K562 (cell line): ENCODE data around the gene ACAP2. TPM values are rescaled to one million over a fixed set of nuclear protein-coding genes. Genes with fewer than 3 reads are reported as not detected.

Source experiments
- CREB1 ChIP-seq, 2 experiments: sonication (generic) in 1 of 2; formaldehyde crosslinking in 1 of 2; IDR thresholded peaks; 2 replicates each; pipeline versions ENCODE4 v1.6.1 to v1.8.0; 2012 to 2022; ENCODE audit warnings: inconsistent platforms in 1 of 2, mild to moderate bottlenecking in 1 of 2, missing genetic modification reagents in 1 of 2, moderate library complexity in 1 of 2
- GABPA ChIP-seq: fragments of 200-800 bp; sonication (Bioruptor generic); conservative IDR thresholded peaks from 2 replicates; pipeline ENCODE4 v1.6.1; 2016; ENCODE audit warnings: low read depth, missing genetic modification characterization, missing compliant biosample characterization
- HEY1 ChIP-seq: fragments of 250-450 bp; sonication (Bioruptor Pico); IDR thresholded peaks from 2 replicates; pipeline ENCODE4 v1.5.0; 2020; ENCODE audit warnings: mild to moderate bottlenecking, moderate library complexity, borderline replicate concordance
- LEF1 ChIP-seq: fragments of 450-650 bp; IDR thresholded peaks from 2 replicates; pipeline ENCODE4 v1.6.1; 2016; ENCODE audit warnings: mild to moderate bottlenecking
- PCBP1 ChIP-seq: fragments of 200-400 bp; formaldehyde crosslinking; IDR thresholded peaks from 2 replicates; pipeline ENCODE4 v1.6.1; 2018; ENCODE audit warnings: mild to moderate bottlenecking, low read depth, low read length; ENCODE audit not compliant: poor library complexity, severe bottlenecking
- POLR2AphosphoS2 ChIP-seq: IDR thresholded peaks from 2 replicates; pipeline ENCODE4 v1.6.1; 2012; ENCODE audit warnings: low read length, improper control_type of control experiment
- PTTG1 ChIP-seq: fragments of 450-650 bp; IDR thresholded peaks from 2 replicates; pipeline ENCODE4 v1.6.1; 2016; ENCODE audit warnings: low read depth, mild to moderate bottlenecking, missing genetic modification characterization, missing compliant biosample characterization
- RFX5 ChIP-seq: IDR thresholded peaks from 2 replicates; pipeline ENCODE4 v1.6.1; 2011; ENCODE audit warnings: low read depth, mild to moderate bottlenecking, improper control_type of control experiment, low read length
- RNF2 ChIP-seq: sonication (generic); IDR thresholded peaks from 2 replicates; pipeline ENCODE4 v1.6.1; 2016
- ZBTB8A ChIP-seq: fragments of 450-650 bp; IDR thresholded peaks from 2 replicates; pipeline ENCODE4 v1.6.1; 2018; ENCODE audit warnings: mild to moderate bottlenecking, moderate library complexity; ENCODE audit not compliant: partially characterized antibody
- ZNF184 ChIP-seq: sonication (generic); formaldehyde crosslinking; IDR thresholded peaks from 2 replicates; pipeline ENCODE4 v1.5.0; 2020; ENCODE audit warnings: missing genetic modification reagents
- ZNF212 ChIP-seq: fragments of 450-650 bp; formaldehyde crosslinking; IDR thresholded peaks from 2 replicates; pipeline ENCODE4 v1.4.0; 2020; ENCODE audit warnings: mild to moderate bottlenecking
- ZNF253 ChIP-seq: fragments of 250-450 bp; sonication (Bioruptor Pico); conservative IDR thresholded peaks from 2 replicates; pipeline ENCODE4 v1.6.1; 2021; ENCODE audit warnings: mild to moderate bottlenecking
- ZNF311 ChIP-seq: fragments of 250-450 bp; sonication (Bioruptor Pico); IDR thresholded peaks from 2 replicates; pipeline ENCODE4 v1.4.0; 2020; ENCODE audit warnings: mild to moderate bottlenecking, moderate library complexity
- polyA plus RNA-seq, 8 experiments: library from polyadenylated mRNA; depleted of rRNA in 4 of 8; stranded (reverse) in 5 of 8; unstranded in 3 of 8; fragments of >200 nt; fragmentation: Nextera tagmentation in 2 of 8; fragmentation: Illumina TruSeq in 1 of 8; extraction: Ambion mirVana in 2 of 8; extraction: Trizol in 1 of 8; gene quantifications; 2 replicates each; pipeline versions ENCODE4 v1.2.1 to v1.2.3, GENCODE V29; 2011 to 2014; ENCODE audit warnings: inconsistent platforms in 1 of 8, missing spikeins in 1 of 8
- total RNA-seq, 7 experiments: library from RNA; depleted of rRNA in 6 of 7; stranded (reverse); fragments of >200 nt in 6 of 7; fragmentation: Illumina TruSeq in 2 of 7; extraction: Trizol in 2 of 7; gene quantifications; 2 replicates each; pipeline versions ENCODE4 v1.2.1 to v1.2.3, GENCODE V29; 2011 to 2021; ENCODE audit warnings: low replicate concordance in 1 of 7
- TF ChIP-seq, protein P1 (sequence below), 2 experiments: IDR thresholded peaks; 2 replicates each; pipeline ENCODE4 v1.6.1; 2011; ENCODE audit warnings: borderline replicate concordance in 1 of 2, control low read depth in 1 of 2, low read depth in 1 of 2, low read length in 1 of 2, mild to moderate bottlenecking in 1 of 2, mixed read lengths in 1 of 2, moderate library complexity in 1 of 2; ENCODE audit not compliant: insufficient read depth in 1 of 2, insufficient read length in 1 of 2, poor library complexity in 1 of 2, severe bottlenecking in 1 of 2; ENCODE audit errors: extremely low read depth in 1 of 2
- TF ChIP-seq, protein P2 (sequence below): IDR thresholded peaks from 2 replicates; pipeline ENCODE4 v1.6.1; 2011; ENCODE audit warnings: borderline replicate concordance, low read depth, mild to moderate bottlenecking, moderate library complexity, low read length; ENCODE audit not compliant: insufficient read depth, poor library complexity, severe bottlenecking
- TF ChIP-seq, protein P3 (sequence below): fragments of 250-450 bp; sonication (Bioruptor Pico); IDR thresholded peaks from 2 replicates; pipeline ENCODE4 v1.4.0; 2020; ENCODE audit warnings: mild to moderate bottlenecking, moderate library complexity
- TF ChIP-seq, protein P4 (sequence below): sonication (generic); IDR thresholded peaks from 2 replicates; pipeline ENCODE4 v1.6.1; 2016
- TF ChIP-seq, protein P5 (sequence below): fragments of 250-450 bp; sonication (Bioruptor Pico); IDR thresholded peaks from 2 replicates; pipeline ENCODE4 v1.5.0; 2020; ENCODE audit warnings: mild to moderate bottlenecking

ACAP2 gene
- total and polyA plus RNA-seq, 9 of the 15 experiments (the other 6 are each of a cell fraction or from before 2014, with no cell fraction given): 10.6 to 52.7 (median 34.4) TPM

DNA sequence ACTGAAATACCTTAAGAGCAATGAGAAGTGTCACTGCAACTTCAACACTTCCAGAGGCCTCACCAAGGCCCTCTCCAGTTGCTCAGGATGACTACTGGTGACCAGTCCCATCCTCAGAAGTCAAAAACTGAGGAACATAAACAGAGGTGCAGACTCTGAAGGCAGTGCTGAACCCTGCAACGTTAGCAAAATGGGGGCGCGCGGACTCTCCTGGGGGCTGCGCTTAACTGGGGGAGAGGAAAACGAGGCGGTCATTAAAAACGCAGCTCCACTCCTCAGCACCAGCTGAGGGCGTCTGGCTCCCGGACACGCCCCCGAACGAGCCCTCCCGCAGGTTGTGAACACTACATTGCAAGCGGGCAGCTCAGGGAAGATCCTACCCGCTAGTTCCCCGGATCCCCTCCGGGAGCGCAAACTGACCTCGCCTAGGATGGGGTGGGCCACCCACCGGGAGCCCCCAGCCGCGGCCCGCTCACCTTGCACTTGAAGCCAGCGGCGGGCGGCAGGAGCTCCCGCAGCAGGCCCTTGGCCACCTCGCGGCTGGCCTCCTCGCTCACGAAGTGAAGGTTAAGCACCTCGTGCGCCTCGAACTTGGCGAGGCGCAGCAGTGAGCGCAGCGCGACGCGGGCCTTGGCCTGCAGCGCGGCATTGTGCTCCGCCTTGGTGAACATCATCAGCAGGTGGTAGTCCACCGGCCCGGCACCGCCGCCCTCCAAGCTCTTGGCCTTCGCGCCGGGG is 172.6 kb downstream of the ACAP2 start (continued):
- TF ChIP-seq, protein P1, sequence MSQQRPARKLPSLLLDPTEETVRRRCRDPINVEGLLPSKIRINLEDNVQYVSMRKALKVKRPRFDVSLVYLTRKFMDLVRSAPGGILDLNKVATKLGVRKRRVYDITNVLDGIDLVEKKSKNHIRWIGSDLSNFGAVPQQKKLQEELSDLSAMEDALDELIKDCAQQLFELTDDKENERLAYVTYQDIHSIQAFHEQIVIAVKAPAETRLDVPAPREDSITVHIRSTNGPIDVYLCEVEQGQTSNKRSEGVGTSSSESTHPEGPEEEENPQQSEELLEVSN (IDR thresholded peaks at IDR 0.05; ENCODE audit: borderline replicate concordance in 1 of 2, extremely low read depth in 1 of 2, insufficient read depth in 1 of 2, insufficient read length in 1 of 2, low read depth in 1 of 2, low read length in 1 of 2, poor library complexity in 1 of 2, severe bottlenecking in 1 of 2): peak in 1 of 2 experiments; percentile 91
- TF ChIP-seq PTTG1: no peak
- TF ChIP-seq ZBTB8A: no peak
- TF ChIP-seq RFX5: no peak
- no peak for TF ChIP-seq ZNF212 (CRISPR knock-in tag)
- 0 out of 2 replicates have a peak, but pooled peaks have one; percentile 24 for TF ChIP-seq LEF1
- TF ChIP-seq, protein P2, sequence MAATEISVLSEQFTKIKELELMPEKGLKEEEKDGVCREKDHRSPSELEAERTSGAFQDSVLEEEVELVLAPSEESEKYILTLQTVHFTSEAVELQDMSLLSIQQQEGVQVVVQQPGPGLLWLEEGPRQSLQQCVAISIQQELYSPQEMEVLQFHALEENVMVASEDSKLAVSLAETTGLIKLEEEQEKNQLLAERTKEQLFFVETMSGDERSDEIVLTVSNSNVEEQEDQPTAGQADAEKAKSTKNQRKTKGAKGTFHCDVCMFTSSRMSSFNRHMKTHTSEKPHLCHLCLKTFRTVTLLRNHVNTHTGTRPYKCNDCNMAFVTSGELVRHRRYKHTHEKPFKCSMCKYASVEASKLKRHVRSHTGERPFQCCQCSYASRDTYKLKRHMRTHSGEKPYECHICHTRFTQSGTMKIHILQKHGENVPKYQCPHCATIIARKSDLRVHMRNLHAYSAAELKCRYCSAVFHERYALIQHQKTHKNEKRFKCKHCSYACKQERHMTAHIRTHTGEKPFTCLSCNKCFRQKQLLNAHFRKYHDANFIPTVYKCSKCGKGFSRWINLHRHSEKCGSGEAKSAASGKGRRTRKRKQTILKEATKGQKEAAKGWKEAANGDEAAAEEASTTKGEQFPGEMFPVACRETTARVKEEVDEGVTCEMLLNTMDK: peak; percentile 70
- TF ChIP-seq, protein P3, sequence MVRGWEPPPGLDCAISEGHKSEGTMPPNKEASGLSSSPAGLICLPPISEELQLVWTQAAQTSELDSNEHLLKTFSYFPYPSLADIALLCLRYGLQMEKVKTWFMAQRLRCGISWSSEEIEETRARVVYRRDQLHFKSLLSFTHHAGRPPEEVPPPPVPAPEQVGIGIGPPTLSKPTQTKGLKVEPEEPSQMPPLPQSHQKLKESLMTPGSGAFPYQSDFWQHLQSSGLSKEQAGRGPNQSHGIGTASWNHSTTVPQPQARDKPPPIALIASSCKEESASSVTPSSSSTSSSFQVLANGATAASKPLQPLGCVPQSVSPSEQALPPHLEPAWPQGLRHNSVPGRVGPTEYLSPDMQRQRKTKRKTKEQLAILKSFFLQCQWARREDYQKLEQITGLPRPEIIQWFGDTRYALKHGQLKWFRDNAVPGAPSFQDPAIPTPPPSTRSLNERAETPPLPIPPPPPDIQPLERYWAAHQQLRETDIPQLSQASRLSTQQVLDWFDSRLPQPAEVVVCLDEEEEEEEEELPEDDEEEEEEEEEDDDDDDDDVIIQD (CRISPR knock-in tag): no peak
- peak; percentile 50 for TF ChIP-seq RNF2
- no peak for TF ChIP-seq GABPA (tag)
- TF ChIP-seq CREB1 (IDR thresholded peaks at IDR 0.05): 0 out of 2 replicates have a peak, but pooled peaks have one; percentile 8
- TF ChIP-seq CREB1 (CRISPR knock-in tag; IDR thresholded peaks at IDR 0.05): no peak
- TF ChIP-seq, protein P4, sequence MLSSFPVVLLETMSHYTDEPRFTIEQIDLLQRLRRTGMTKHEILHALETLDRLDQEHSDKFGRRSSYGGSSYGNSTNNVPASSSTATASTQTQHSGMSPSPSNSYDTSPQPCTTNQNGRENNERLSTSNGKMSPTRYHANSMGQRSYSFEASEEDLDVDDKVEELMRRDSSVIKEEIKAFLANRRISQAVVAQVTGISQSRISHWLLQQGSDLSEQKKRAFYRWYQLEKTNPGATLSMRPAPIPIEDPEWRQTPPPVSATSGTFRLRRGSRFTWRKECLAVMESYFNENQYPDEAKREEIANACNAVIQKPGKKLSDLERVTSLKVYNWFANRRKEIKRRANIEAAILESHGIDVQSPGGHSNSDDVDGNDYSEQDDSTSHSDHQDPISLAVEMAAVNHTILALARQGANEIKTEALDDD: peak; percentile 24; the same call in 1 of the 2 replicates
- no peak for TF ChIP-seq POLR2AphosphoS2
- no peak for TF ChIP-seq ZNF184 (CRISPR knock-in tag)
- peak; percentile 32 for TF ChIP-seq PCBP1
- TF ChIP-seq, protein P5, sequence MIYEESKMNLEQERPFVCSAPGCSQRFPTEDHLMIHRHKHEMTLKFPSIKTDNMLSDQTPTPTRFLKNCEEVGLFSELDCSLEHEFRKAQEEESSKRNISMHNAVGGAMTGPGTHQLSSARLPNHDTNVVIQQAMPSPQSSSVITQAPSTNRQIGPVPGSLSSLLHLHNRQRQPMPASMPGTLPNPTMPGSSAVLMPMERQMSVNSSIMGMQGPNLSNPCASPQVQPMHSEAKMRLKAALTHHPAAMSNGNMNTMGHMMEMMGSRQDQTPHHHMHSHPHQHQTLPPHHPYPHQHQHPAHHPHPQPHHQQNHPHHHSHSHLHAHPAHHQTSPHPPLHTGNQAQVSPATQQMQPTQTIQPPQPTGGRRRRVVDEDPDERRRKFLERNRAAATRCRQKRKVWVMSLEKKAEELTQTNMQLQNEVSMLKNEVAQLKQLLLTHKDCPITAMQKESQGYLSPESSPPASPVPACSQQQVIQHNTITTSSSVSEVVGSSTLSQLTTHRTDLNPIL (CRISPR knock-in tag): no peak
- TF ChIP-seq HEY1 (CRISPR knock-in tag): no peak
- no peak for TF ChIP-seq ZNF253
- TF ChIP-seq ZNF311: no peak
